Activated T-cell treated with anti-CD3 and anti-CD28 coated beads, Interleukin-2, amount 50 U/mL, for 72 hours (primary cell): ENCODE measurements around the gene ARHGEF37. TPM values are rescaled to one million over a fixed set of nuclear protein-coding genes. Genes with fewer than 3 reads are reported as not detected.
"Not testable (repeated sequence)": the region's sequence is repeated elsewhere in the genome, so short reads cannot be mapped to it uniquely, and the experiment has no call there.

Source experiments
- ATAC-seq, 2 donors: fragments of 150-1000 bp; cut with Tn5 transposase; replicated peaks in 1 of 2; 2 replicates each; pipeline ENCODE4 v1.10.0; 2021; ENCODE audit warnings: moderate library complexity in 2 of 2, mild to moderate bottlenecking in 1 of 2
- DNase-seq, 2 donors: peaks; one replicate each; pipeline ENCODE4 v3.0.0; 2021 to 2022; ENCODE audit warnings: mixed read lengths in 1 of 2
- H3K27ac Mint-ChIP-seq: one replicate; pipeline ENCODE4 v1.8.0; 2022; ENCODE audit warnings: mild to moderate bottlenecking, moderate library complexity, mixed read lengths
- H3K27me3 Mint-ChIP-seq: one replicate; pipeline ENCODE4 v1.8.0; 2022; ENCODE audit warnings: low read depth, mixed read lengths
- H3K36me3 Mint-ChIP-seq, 2 donors: one replicate each; pipeline ENCODE4 v1.8.0; 2022; ENCODE audit warnings: mixed read lengths in 2 of 2, mild to moderate bottlenecking in 1 of 2; ENCODE audit not compliant: insufficient read depth in 2 of 2
- H3K4me1 Mint-ChIP-seq: one replicate; pipeline ENCODE4 v1.8.0; 2022; ENCODE audit warnings: low read depth, mixed read lengths
- H3K4me3 Mint-ChIP-seq, 2 donors: one replicate each; pipeline ENCODE4 v1.8.0; 2022; ENCODE audit warnings: mild to moderate bottlenecking in 2 of 2, mixed read lengths in 2 of 2, moderate library complexity in 2 of 2
- H3K9me3 Mint-ChIP-seq, 2 donors: one replicate each; pipeline ENCODE4 v1.8.0; 2022; ENCODE audit warnings: mixed read lengths in 2 of 2
- total RNA-seq, 2 donors: library from RNA; stranded (reverse); gene quantifications; one replicate each; pipeline ENCODE4 v1.2.3, GENCODE V29; 2022

Gene ARHGEF37
- total RNA-seq, 2 donors from 2014 or later, result 1.6 to 3.7 TPM

- peaks cover 37% of the 10 kb centered on the region for H3K4me1 Mint-ChIP-seq
- DNase-seq, result no peak
- H3K9me3 Mint-ChIP-seq, result no peaks in the 10 kb centered on the region
- H3K4me3 Mint-ChIP-seq, result peak overlapping the region; percentile 95 to 98
- H3K27ac Mint-ChIP-seq, result peak overlapping the region; percentile 100
- H3K27me3 Mint-ChIP-seq, result no peaks in the 10 kb centered on the region
- peaks cover 22 to 40% of the 10 kb centered on the region in 2 donors for H3K36me3 Mint-ChIP-seq
- peak in 1 of 2 donors; percentile 8 for ATAC-seq
Measured at GRCh38 chr5:149550594-149551226, 30.6 kb upstream of the ARHGEF37 start.

DNA sequence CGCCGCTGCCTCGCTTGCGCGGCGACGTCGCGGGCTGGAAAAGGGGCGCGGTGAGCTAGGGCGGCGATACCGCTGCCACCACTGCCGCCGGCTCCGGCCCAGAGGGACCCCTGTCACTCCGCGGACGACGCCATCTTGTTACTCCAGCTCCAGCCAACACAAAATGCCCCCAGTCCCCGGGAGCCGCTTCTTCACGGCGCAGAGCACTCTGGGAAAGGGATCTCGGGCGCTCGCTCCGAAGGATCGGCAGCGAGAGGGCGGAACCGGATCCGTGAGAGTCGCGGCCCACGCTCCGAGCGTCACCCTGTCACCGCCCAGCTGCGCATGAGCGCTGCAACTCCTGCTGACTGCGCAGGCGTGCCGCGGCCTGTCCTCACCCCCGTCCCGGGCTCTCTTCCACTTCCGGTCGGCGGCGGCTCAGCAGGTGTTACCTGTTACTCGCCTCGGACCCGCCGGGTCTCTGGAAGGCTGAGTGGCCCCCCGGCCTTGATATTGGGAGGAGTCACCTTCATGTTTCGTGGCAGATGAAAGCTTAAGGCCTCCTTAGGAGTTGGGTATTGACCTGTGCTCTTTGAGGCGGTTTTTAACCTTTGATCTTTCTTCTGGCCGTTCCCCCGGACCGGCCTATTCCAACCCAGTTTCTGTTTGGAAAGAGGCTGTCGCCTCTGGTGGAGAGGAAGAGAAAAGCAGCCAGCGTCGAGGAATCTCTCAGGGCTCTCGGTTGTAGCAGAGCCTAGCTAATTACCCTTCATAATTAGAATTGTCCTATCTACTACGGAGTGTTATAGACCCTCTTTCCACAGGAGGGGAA, 29.9 kb upstream of the ARHGEF37 start, which contains the start of gene CSNK1A1:
Gene CSNK1A1 (minus strand): TSS at position 213 of the 811 bp plus-strand sequence. CDS start 475 bp downstream, outside the sequence.
- ATAC-seq (peak; percentile 89 to 90), DNase-seq (peak; percentile 99)
- H3K9me3 Mint-ChIP-seq, result no peaks in the 10 kb centered on the region
- H3K4me3 Mint-ChIP-seq, result peak within 1 kb of the TSS; percentile 95 to 98
- peaks cover 31% of the 10 kb centered on the region for H3K4me1 Mint-ChIP-seq
- H3K27me3 Mint-ChIP-seq, result no peaks in the 10 kb centered on the region
- peaks cover 22 to 33% of the 10 kb centered on the region in 2 donors for H3K36me3 Mint-ChIP-seq
- H3K27ac Mint-ChIP-seq, result peak within 1 kb of the TSS; percentile 100

GRCh38 chr5:149552038-149552494, 29.2 kb upstream of the ARHGEF37 start:
- Mint-ChIP-seq H3K36me3 (peaks cover 20 to 30% of the 10 kb centered on the region in 2 donors), H3K4me3 (peak overlapping the region; percentile 95 to 98), H3K9me3 (no peaks in the 10 kb centered on the region), H3K27ac (peak overlapping the region; percentile 100), H3K4me1 (peaks cover 24% of the 10 kb centered on the region), H3K27me3 (no peaks in the 10 kb centered on the region)
- ATAC-seq (no peak), DNase-seq (no peak)

GRCh38 chr5:149552553-149553160, 28.6 kb upstream of the ARHGEF37 start:
- DNase-seq, result no peak
- Mint-ChIP-seq H3K4me1 (peaks cover 18% of the 10 kb centered on the region), H3K27ac (no peak overlapping the region), H3K27me3 (no peaks in the 10 kb centered on the region), H3K36me3 (peaks cover 19 to 24% of the 10 kb centered on the region in 2 donors), H3K4me3 (no peak overlapping the region), H3K9me3 (no peaks in the 10 kb centered on the region)
- ATAC-seq, result no peak

DNA sequence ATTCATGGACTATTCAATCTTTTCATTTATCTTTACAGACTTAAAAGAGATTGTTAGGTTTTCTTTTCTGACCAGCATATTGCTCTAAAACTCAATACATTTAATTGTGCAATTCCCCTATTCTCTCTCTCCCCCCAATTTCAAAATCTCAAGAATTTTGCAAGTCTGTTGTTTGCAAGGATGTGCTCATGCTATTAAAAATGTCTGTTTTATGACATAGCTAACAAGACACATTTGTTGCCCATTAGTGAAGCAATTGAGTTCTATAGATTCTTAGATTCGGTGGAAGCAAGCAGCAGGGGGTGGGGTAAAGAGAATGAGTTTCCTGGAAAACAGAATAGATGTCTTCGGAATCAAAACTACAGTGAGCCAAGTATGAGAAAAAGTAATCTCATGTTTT, 21.6 kb upstream of the ARHGEF37 start:
- Mint-ChIP-seq H3K9me3 (no peaks in the 10 kb centered on the region), H3K4me3 (no peak overlapping the region), H3K36me3 (no peaks in the 10 kb centered on the region), H3K27me3 (no peaks in the 10 kb centered on the region), H3K4me1 (peaks cover 31% of the 10 kb centered on the region), H3K27ac (no peak overlapping the region)
- DNase-seq (no peak), ATAC-seq (no peak)

DNA sequence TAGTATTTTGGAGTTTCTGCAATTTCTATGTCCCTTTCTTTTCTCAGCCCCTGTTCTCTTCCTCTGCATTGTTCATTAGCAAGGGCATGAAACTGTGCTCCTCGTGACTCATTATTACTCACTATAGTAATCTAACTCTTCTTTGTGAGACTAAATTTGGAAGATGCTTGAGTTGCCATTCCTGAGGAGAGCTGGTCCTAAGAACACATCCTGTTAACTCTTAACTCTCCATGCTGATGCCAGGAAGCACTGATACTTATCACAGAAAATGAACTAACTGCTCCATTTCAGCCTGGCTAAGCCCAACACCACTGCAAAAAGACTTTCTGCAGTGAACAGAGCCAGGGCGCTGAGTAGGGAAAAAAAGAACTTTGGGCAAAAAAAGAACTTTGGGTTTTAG, 19.4 kb upstream of the ARHGEF37 start:
- Mint-ChIP-seq H3K36me3 (no peaks in the 10 kb centered on the region), H3K27ac (peak overlapping the region; percentile 3), H3K4me3 (peak overlapping the region; percentile 10 to 49), H3K27me3 (no peaks in the 10 kb centered on the region), H3K9me3 (no peaks in the 10 kb centered on the region), H3K4me1 (peaks cover 31% of the 10 kb centered on the region)
- no peak for DNase-seq
- ATAC-seq, result peak; percentile 82 to 84

DNA sequence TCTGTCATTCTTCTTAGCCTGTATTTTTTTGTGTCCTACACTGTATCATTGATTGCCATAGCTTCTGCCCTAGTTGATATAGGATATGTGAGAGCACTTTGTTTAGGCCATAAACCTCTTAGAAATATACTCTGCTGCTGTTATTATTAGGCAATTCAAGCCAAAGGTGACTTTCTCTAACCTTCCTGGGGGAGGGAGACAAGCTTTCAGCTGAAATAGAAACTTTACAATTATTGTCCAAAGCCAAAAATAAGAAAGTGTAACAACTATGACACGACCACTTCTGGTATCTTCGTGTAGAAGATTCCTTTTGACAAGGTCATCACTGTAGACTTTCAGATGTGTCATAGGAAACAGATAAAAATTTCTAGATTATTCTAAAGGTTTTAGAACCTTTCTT, 17.8 kb upstream of the ARHGEF37 start:
- DNase-seq, result no peak
- no peaks in the 10 kb centered on the region for H3K9me3 Mint-ChIP-seq
- no peaks in the 10 kb centered on the region for H3K27me3 Mint-ChIP-seq
- no peaks in the 10 kb centered on the region for H3K36me3 Mint-ChIP-seq
- peaks cover 31% of the 10 kb centered on the region for H3K4me1 Mint-ChIP-seq
- peak overlapping the region in 1 of 2 donors; percentile 16 for H3K4me3 Mint-ChIP-seq
- peak overlapping the region; percentile 0 for H3K27ac Mint-ChIP-seq
- no peak for ATAC-seq

DNA sequence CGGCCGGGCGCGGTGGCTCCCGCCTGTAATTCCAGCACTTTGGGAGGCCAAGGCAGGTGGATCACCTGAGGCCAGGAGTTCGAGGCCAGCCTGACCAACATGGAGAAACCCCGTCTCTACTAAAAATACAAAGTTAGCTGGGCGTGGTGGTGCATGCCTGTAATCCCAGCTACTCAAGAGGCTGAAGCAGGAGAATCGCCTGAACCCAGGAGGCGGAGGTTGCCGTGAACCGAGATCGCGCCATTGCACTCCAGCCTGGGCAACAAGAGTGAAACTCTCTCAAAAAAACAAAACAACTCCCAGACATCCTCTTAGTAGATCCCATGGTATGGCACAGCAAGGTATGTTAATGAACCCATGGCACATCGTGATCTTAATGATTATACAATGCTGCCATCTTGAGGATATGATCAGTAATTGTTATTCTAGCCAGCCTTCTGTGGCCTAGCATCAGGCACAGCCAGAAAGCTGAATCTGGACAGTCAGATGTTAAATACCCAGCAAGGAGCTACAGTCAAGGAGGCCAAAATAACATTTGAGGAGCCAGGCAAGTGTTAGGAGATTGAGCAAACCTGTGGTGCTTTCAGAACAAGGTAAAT, 16.7 kb upstream of the ARHGEF37 start:
- H3K9me3 Mint-ChIP-seq, H3K36me3 Mint-ChIP-seq, H3K4me3 Mint-ChIP-seq, H3K27ac Mint-ChIP-seq, H3K27me3 Mint-ChIP-seq: not testable (repeated sequence)
- peak; percentile 90 for ATAC-seq
- DNase-seq, result peak in 1 of 2 donors; percentile 10
- peaks cover 31% of the 10 kb centered on the region for H3K4me1 Mint-ChIP-seq

- no peak overlapping the region for H3K27ac Mint-ChIP-seq
- no peaks in the 10 kb centered on the region for H3K9me3 Mint-ChIP-seq
- H3K4me1 Mint-ChIP-seq, result peaks cover 14% of the 10 kb centered on the region
- DNase-seq, result no peak
- no peaks in the 10 kb centered on the region for H3K27me3 Mint-ChIP-seq
- H3K4me3 Mint-ChIP-seq, result no peak overlapping the region
- H3K36me3 Mint-ChIP-seq, result no peaks in the 10 kb centered on the region
- no peak for ATAC-seq
Measured at GRCh38 chr5:149567226-149567625, 14.1 kb upstream of the ARHGEF37 start.

GRCh38 chr5:149572170-149572569, 9.1 kb upstream of the ARHGEF37 start:
- no peak overlapping the region for H3K27ac Mint-ChIP-seq
- ATAC-seq, result no peak
- peaks cover 24% of the 10 kb centered on the region for H3K4me1 Mint-ChIP-seq
- DNase-seq, result no peak
- H3K27me3 Mint-ChIP-seq, result no peaks in the 10 kb centered on the region
- peaks cover 0 to 2% of the 10 kb centered on the region in 2 donors for H3K36me3 Mint-ChIP-seq
- H3K9me3 Mint-ChIP-seq, result no peaks in the 10 kb centered on the region
- H3K4me3 Mint-ChIP-seq, result no peak overlapping the region

GRCh38 chr5:149572576-149573231, 8.6 kb upstream of the ARHGEF37 start:
- Mint-ChIP-seq H3K27me3 (no peaks in the 10 kb centered on the region), H3K36me3 (peaks cover 0 to 2% of the 10 kb centered on the region in 2 donors), H3K4me3 (no peak overlapping the region), H3K9me3 (no peaks in the 10 kb centered on the region), H3K4me1 (peaks cover 25% of the 10 kb centered on the region), H3K27ac (no peak overlapping the region)
- ATAC-seq (no peak), DNase-seq (no peak)

- ATAC-seq, result no peak
- H3K27me3 Mint-ChIP-seq, result no peaks in the 10 kb centered on the region
Measured at GRCh38 chr5:149575131-149575530, 6.2 kb upstream of the ARHGEF37 start.

More at GRCh38 chr5:149575131-149575530, 6.2 kb upstream of the ARHGEF37 start:
- H3K9me3 Mint-ChIP-seq, result no peaks in the 10 kb centered on the region
- no peak overlapping the region for H3K27ac Mint-ChIP-seq
- H3K36me3 Mint-ChIP-seq, result peaks cover 0 to 2% of the 10 kb centered on the region in 2 donors
- no peak for DNase-seq
- H3K4me3 Mint-ChIP-seq, result no peak overlapping the region
- H3K4me1 Mint-ChIP-seq, result peaks cover 42% of the 10 kb centered on the region
